Neural cell (in vitro differentiated cells): ENCODE measurements around the gene FBXW8. TPM values are rescaled to one million over a fixed set of nuclear protein-coding genes. Genes with fewer than 3 reads are reported as not detected.

Experiments
- H2AFZ ChIP-seq: fragments of 200-600, 300-800 bp; sonication (generic), shearing (Covaris generic); 2 replicates; pipeline ENCODE4 v1.6.0; 2014; ENCODE audit warnings: low read depth, mild to moderate bottlenecking, antibody characterized with exemption, low read length, moderate library complexity
- H3F3A ChIP-seq: fragments of 200-600 bp; shearing (Covaris generic); 2 replicates; pipeline ENCODE4 v1.6.1; 2016; ENCODE audit warnings: mild to moderate bottlenecking, moderate library complexity, mixed read lengths, antibody characterized with exemption, low read length; ENCODE audit not compliant: insufficient read depth, poor library complexity, severe bottlenecking
- H3K27ac ChIP-seq: fragments of 200-600, 300-800 bp; sonication (generic), shearing (Covaris generic); 2 replicates; pipeline ENCODE4 v1.5.1; 2014; ENCODE audit warnings: mild to moderate bottlenecking, low read length, moderate library complexity
- H3K27me3 ChIP-seq: fragments of 300-800, 200-600 bp; sonication (generic), shearing (Covaris generic); 2 replicates; pipeline ENCODE4 v1.6.0; 2014; ENCODE audit warnings: mild to moderate bottlenecking, low read depth, low read length, moderate library complexity; ENCODE audit not compliant: insufficient read depth
- H3K36me3 ChIP-seq: fragments of 300-800, 200-600 bp; sonication (generic), shearing (Covaris generic); 2 replicates; pipeline ENCODE4 v1.5.1; 2014; ENCODE audit warnings: mild to moderate bottlenecking, antibody characterized with exemption, low read length, moderate library complexity; ENCODE audit not compliant: insufficient read depth
- H3K4me2 ChIP-seq: fragments of 300-800, 200-600 bp; sonication (generic), shearing (Covaris generic); 2 replicates; pipeline ENCODE4 v1.6.0; 2014; ENCODE audit warnings: mild to moderate bottlenecking, low read length
- H3K4me3 ChIP-seq: fragments of 300-800, 200-600 bp; sonication (generic), shearing (Covaris generic); 2 replicates; pipeline ENCODE4 v1.5.1; 2014; ENCODE audit warnings: mild to moderate bottlenecking, low read length, moderate library complexity
- H3K79me2 ChIP-seq: fragments of 200-600 bp; shearing (Covaris generic); replicated peaks from 2 replicates; pipeline ENCODE4 v1.6.0; 2014; ENCODE audit warnings: mild to moderate bottlenecking, low read length, moderate library complexity; ENCODE audit not compliant: insufficient read depth
- H3K9ac ChIP-seq: fragments of 300-800, 200-600 bp; sonication (generic), shearing (Covaris generic); 2 replicates; pipeline ENCODE4 v1.6.1; 2016; ENCODE audit warnings: mild to moderate bottlenecking, low read length, mixed read lengths
- H3K9me2 ChIP-seq: fragments of 200-600 bp; shearing (Covaris generic); 2 replicates; pipeline ENCODE4 v1.6.1; 2016; ENCODE audit warnings: mild to moderate bottlenecking, low read length, mixed read lengths; ENCODE audit not compliant: insufficient read depth
- H3K9me3 ChIP-seq: fragments of 200-600, 300-800 bp; sonication (generic), shearing (Covaris generic); 2 replicates; pipeline ENCODE4 v1.6.1; 2016; ENCODE audit warnings: mild to moderate bottlenecking, mixed run types, low read length, moderate library complexity, mixed read lengths
- H4K20me1 ChIP-seq: fragments of 200-600 bp; shearing (Covaris generic); 2 replicates; pipeline ENCODE4 v1.6.1; 2016; ENCODE audit warnings: mild to moderate bottlenecking, mixed run types; ENCODE audit not compliant: insufficient read depth
- CTCF ChIP-seq: fragments of 450-650 bp; IDR thresholded peaks from 2 replicates; pipeline ENCODE4 v1.5.1; 2014; ENCODE audit warnings: antibody characterized with exemption, mild to moderate bottlenecking, moderate library complexity; ENCODE audit not compliant: poor library complexity, severe bottlenecking
- EP300 ChIP-seq: fragments of 450-650 bp; conservative IDR thresholded peaks from 2 replicates; pipeline ENCODE4 v1.6.1; 2014; ENCODE audit warnings: antibody characterized with exemption, mild to moderate bottlenecking, moderate library complexity; ENCODE audit not compliant: poor library complexity, severe bottlenecking
- EZH2 ChIP-seq: fragments of 200-600, 300-800 bp; shearing (Covaris generic), sonication (generic); IDR thresholded peaks from 2 replicates; pipeline ENCODE4 v1.6.1; 2014; ENCODE audit warnings: antibody characterized with exemption, low read length, borderline replicate concordance, mild to moderate bottlenecking; ENCODE audit not compliant: insufficient read depth, poor library complexity, severe bottlenecking
- MXI1 ChIP-seq: fragments of 450-650 bp; conservative IDR thresholded peaks from 2 replicates; pipeline ENCODE4 v1.6.1; 2014; ENCODE audit warnings: antibody characterized with exemption, mild to moderate bottlenecking; ENCODE audit not compliant: poor library complexity, severe bottlenecking
- POLR2AphosphoS5 ChIP-seq: IDR thresholded peaks from 2 replicates; pipeline ENCODE4 v1.6.1; 2012
- RAD21 ChIP-seq: fragments of 450-650 bp; conservative IDR thresholded peaks from 2 replicates; pipeline ENCODE4 v1.6.1; 2014; ENCODE audit warnings: antibody characterized with exemption, mild to moderate bottlenecking, moderate library complexity
- REST ChIP-seq: IDR thresholded peaks from 2 replicates; pipeline ENCODE4 v1.6.1; 2012; ENCODE audit warnings: borderline replicate concordance
- SMC3 ChIP-seq: fragments of 450-650 bp; conservative IDR thresholded peaks from 2 replicates; pipeline ENCODE4 v1.6.1; 2014; ENCODE audit warnings: antibody characterized with exemption, mild to moderate bottlenecking, moderate library complexity; ENCODE audit not compliant: poor library complexity
- TAF1 ChIP-seq: IDR thresholded peaks from 2 replicates; pipeline ENCODE4 v1.6.1; 2012; ENCODE audit warnings: low read depth
- polyA plus RNA-seq: library from polyadenylated mRNA; depleted of rRNA; stranded (reverse); fragments of >200 nt; gene quantifications from 2 replicates; pipeline ENCODE4 v1.2.3, GENCODE V29; 2014

The FBXW8 gene
- polyA plus RNA-seq, 1 donor from 2014 or later: 5.6 TPM

GRCh38 chr12:116894913-116895312 lies 15.8 kb upstream of the FBXW8 start:
- no peaks in the 10 kb centered on the region for H3K9me2 ChIP-seq
- H3K4me3 ChIP-seq: no peak overlapping the region
- no peak overlapping the region for H2AFZ ChIP-seq
- no peaks in the 10 kb centered on the region for H3K36me3 ChIP-seq
- TF ChIP-seq POLR2AphosphoS5: no peak
- no peak for TF ChIP-seq EZH2
- no peak overlapping the region for H3K4me2 ChIP-seq
- H3K9me3 ChIP-seq: no peaks in the 10 kb centered on the region
- no peak overlapping the region for H3K27ac ChIP-seq
- no peaks in the 10 kb centered on the region for H3K27me3 ChIP-seq
- H3K9ac ChIP-seq: no peak overlapping the region
- H4K20me1 ChIP-seq: no peaks in the 10 kb centered on the region
- no peaks in the 10 kb centered on the region for H3K79me2 ChIP-seq
- H3F3A ChIP-seq: no peaks in the 10 kb centered on the region

GRCh38 chr12:116896411-116896924 lies 14.3 kb upstream of the FBXW8 start:
- H3K9ac ChIP-seq: no peak overlapping the region
- TF ChIP-seq EP300: no peak
- TF ChIP-seq EZH2: no peak
- no peak for TF ChIP-seq SMC3
- no peak for TF ChIP-seq MXI1
- no peak for TF ChIP-seq POLR2AphosphoS5
- no peak for TF ChIP-seq CTCF
- no peak for TF ChIP-seq RAD21
- TF ChIP-seq REST: no peak
- TF ChIP-seq TAF1: no peak

More at GRCh38 chr12:116896411-116896924, 14.3 kb upstream of the FBXW8 start:
- H2AFZ ChIP-seq: no peak overlapping the region
- no peaks in the 10 kb centered on the region for H3K36me3 ChIP-seq
- H3K9me2 ChIP-seq: no peaks in the 10 kb centered on the region
- H3F3A ChIP-seq: no peaks in the 10 kb centered on the region
- H3K27ac ChIP-seq: no peak overlapping the region
- H4K20me1 ChIP-seq: no peaks in the 10 kb centered on the region
- no peaks in the 10 kb centered on the region for H3K9me3 ChIP-seq
- no peaks in the 10 kb centered on the region for H3K79me2 ChIP-seq
- no peak overlapping the region for H3K4me2 ChIP-seq
- no peak overlapping the region for H3K4me3 ChIP-seq
- H3K27me3 ChIP-seq: no peaks in the 10 kb centered on the region
